NCI-H1105 (cell line): ENCODE measurements around the gene PHYHD1.

Experiments
- DNase-seq: peaks from one replicate; lab custom pipeline; 2025; lab: John Stamatoyannopoulos, UW

The PHYHD1 gene

GRCh38 chr9:128901379-128901778, 19.4 kb upstream of the PHYHD1 start:
- DNase-seq, result no peak

GRCh38 chr9:128901822-128902221, 19.0 kb upstream of the PHYHD1 start:
- no peak for DNase-seq

GRCh38 chr9:128902351-128903078, 18.3 kb upstream of the PHYHD1 start:
- no peak for DNase-seq

GRCh38 chr9:128903079-128903461, 17.7 kb upstream of the PHYHD1 start:
- no peak for DNase-seq

GRCh38 chr9:128903871-128904620, 16.7 kb upstream of the PHYHD1 start:
- no peak for DNase-seq

- DNase-seq, result no peak
Measured at GRCh38 chr9:128905964-128906363, 14.8 kb upstream of the PHYHD1 start.

GRCh38 chr9:128906741-128907140, 14.0 kb upstream of the PHYHD1 start:
- no peak for DNase-seq

- DNase-seq, result no peak
Measured at GRCh38 chr9:128908372-128908771, 12.4 kb upstream of the PHYHD1 start.

GRCh38 chr9:128909859-128910258, 10.9 kb upstream of the PHYHD1 start:
- no peak for DNase-seq

- no peak for DNase-seq
Measured at GRCh38 chr9:128910906-128911305, 9.9 kb upstream of the PHYHD1 start.

- no peak for DNase-seq
Measured at GRCh38 chr9:128911529-128912035, 9.2 kb upstream of the PHYHD1 start.

- no peak for DNase-seq
Measured at GRCh38 chr9:128912270-128912853, 8.4 kb upstream of the PHYHD1 start.

- no peak for DNase-seq
Measured at GRCh38 chr9:128913048-128913900, 7.5 kb upstream of the PHYHD1 start.

GRCh38 chr9:128913995-128914772, 6.6 kb upstream of the PHYHD1 start:
- no peak for DNase-seq

- no peak for DNase-seq
Measured at GRCh38 chr9:128916204-128916603, 4.6 kb upstream of the PHYHD1 start.

GRCh38 chr9:128916745-128917144, 4.0 kb upstream of the PHYHD1 start:
- DNase-seq, result no peak

GRCh38 chr9:128917151-128917849, 3.5 kb upstream of the PHYHD1 start:
- DNase-seq, result no peak

- no peak for DNase-seq
Measured at GRCh38 chr9:128918921-128919320, 1.9 kb upstream of the PHYHD1 start.

GRCh38 chr9:128919402-128920089, 1.2 kb upstream of the PHYHD1 start:
- no peak for DNase-seq
